SKM-1 (cell line): Measurements from ENCODE around the gene ZNRF2.

ENCODE experiments used
- DNase-seq: peaks from one replicate; lab custom pipeline; 2025; ENCODE audit not compliant: unreplicated experiment; lab: John Stamatoyannopoulos, UW

Gene ZNRF2

GRCh38 chr7:30284298-30285066, at the start of gene ZNRF2:
ZNRF2 (plus strand) TSS chr7:30284597; CDS start chr7:30285358, 761 bp downstream.
- DNase-seq = peak; percentile 90

GRCh38 chr7:30237271-30237695, 47.1 kb upstream of the ZNRF2 start:
- no peak for DNase-seq

- no peak for DNase-seq
These were observed 45.5 kb upstream of the ZNRF2 start for GRCh38 chr7:30238721-30239441.

- no peak for DNase-seq
These were observed 44.1 kb upstream of the ZNRF2 start for GRCh38 chr7:30240106-30240800.

GRCh38 chr7:30241767-30242166, 42.6 kb upstream of the ZNRF2 start:
- DNase-seq = no peak

- DNase-seq = no peak
These were observed 40.1 kb upstream of the ZNRF2 start for GRCh38 chr7:30244340-30244739.

GRCh38 chr7:30245913-30246312, 38.5 kb upstream of the ZNRF2 start:
- no peak for DNase-seq

- DNase-seq = no peak
These were observed 38.0 kb upstream of the ZNRF2 start for GRCh38 chr7:30246392-30246791.

- DNase-seq = no peak
These were observed 36.6 kb upstream of the ZNRF2 start for GRCh38 chr7:30247541-30248401.

GRCh38 chr7:30249316-30249715, 35.1 kb upstream of the ZNRF2 start:
- peak; percentile 1 for DNase-seq

GRCh38 chr7:30249986-30250774, 34.2 kb upstream of the ZNRF2 start:
- no peak for DNase-seq

GRCh38 chr7:30251708-30252329, 32.6 kb upstream of the ZNRF2 start:
- no peak for DNase-seq

GRCh38 chr7:30252885-30253795, 31.3 kb upstream of the ZNRF2 start:
- no peak for DNase-seq

- DNase-seq = no peak
These were observed 30.6 kb upstream of the ZNRF2 start for GRCh38 chr7:30253796-30254165.

- DNase-seq = no peak
These were observed 30.1 kb upstream of the ZNRF2 start for GRCh38 chr7:30254248-30254647.

GRCh38 chr7:30254717-30255063, 29.7 kb upstream of the ZNRF2 start:
- DNase-seq = no peak

- no peak for DNase-seq
These were observed 29.2 kb upstream of the ZNRF2 start for GRCh38 chr7:30255064-30255769.

GRCh38 chr7:30256349-30256858, 28.0 kb upstream of the ZNRF2 start:
- no peak for DNase-seq
